ENCODE data around the gene ARHGAP15. TPM values are rescaled to one million over a fixed set of nuclear protein-coding genes. Genes with fewer than 3 reads are reported as not detected.

The ARHGAP15 gene
- total and polyA plus RNA-seq, 10 donors = 55.8 to 219 (median 130) TPM

GRCh38 chr2:143225931-143226330 lies 96.7 kb downstream of the ARHGAP15 start:
- intact Hi-C loops (cut with DNase I; ENCODE audit: low total_unique reads) = no loop called here

GRCh38 chr2:143226714-143227541 lies 97.7 kb downstream of the ARHGAP15 start:
- Histone ChIP-seq H3K36me3 (peaks cover 0 to 54% (median 9%) of the 10 kb centered on the region in 6 donors), H3K27me3 (replicated peaks in 1 of 7) (no peaks in the 10 kb centered on the region), H3K4me1 (peaks cover 0 to 23% (median 0%) of the 10 kb centered on the region in 6 donors), H3K27ac (no peak overlapping the region), H3K4me3 (no peak overlapping the region), H3K9me3 (peaks cover under 1 to 7% (median 4%) of the 10 kb centered on the region in 8 donors)
- no peak for TF ChIP-seq CTCF (IDR thresholded peaks at IDR 0.05 in 8 of 11, conservative IDR thresholded peaks at IDR 0.05 in 3 of 11)
- TF ChIP-seq POLR2AphosphoS5 (IDR thresholded peaks at IDR 0.05) = no peak
- TF ChIP-seq POLR2A (IDR thresholded peaks at IDR 0.05) = no peak
- DNase-seq = no peak
- 90 to 93% (median 91%) methylated on average over 5 of the region's 5 CpGs for WGBS, 5 donors
- intact Hi-C loops (cut with DNase I; ENCODE audit: low total_unique reads) = no loop called here

More at GRCh38 chr2:143225931-143226330, 96.7 kb downstream of the ARHGAP15 start:
- H3K27me3 ChIP-seq (replicated peaks in 1 of 7) = no peaks in the 10 kb centered on the region
- H3K27ac ChIP-seq = no peak overlapping the region
- peaks cover 0 to 45% (median 6%) of the 10 kb centered on the region in 6 donors for H3K36me3 ChIP-seq
- H3K9me3 ChIP-seq = no peaks in the 10 kb centered on the region
- WGBS, 5 donors = 78 to 91% (median 85%) methylated on average over 4 of the region's 4 CpGs
- H3K4me1 ChIP-seq = peaks cover 0 to 26% (median 0%) of the 10 kb centered on the region in 6 donors
- DNase-seq = no peak
- no peak overlapping the region for H3K4me3 ChIP-seq
- TF ChIP-seq POLR2AphosphoS5 (IDR thresholded peaks at IDR 0.05) = no peak

- intact Hi-C loops (cut with DNase I; ENCODE audit: low total_unique reads) = no loop called here
- no peak overlapping the region for H3K4me3 ChIP-seq
- no peaks in the 10 kb centered on the region for H3K27me3 ChIP-seq (replicated peaks in 1 of 7)
- no peak for DNase-seq
- peaks cover 2 to 31% (median 27%) of the 10 kb centered on the region in 8 donors for H3K9me3 ChIP-seq
- H3K27ac ChIP-seq = no peak overlapping the region
- WGBS, 5 donors = 78 to 88% (median 84%) methylated on average over 5 of the region's 5 CpGs
- no peak for TF ChIP-seq CTCF (IDR thresholded peaks at IDR 0.05 in 8 of 11, conservative IDR thresholded peaks at IDR 0.05 in 3 of 11)
- no peak for TF ChIP-seq POLR2AphosphoS5 (IDR thresholded peaks at IDR 0.05)
- TF ChIP-seq POLR2A (IDR thresholded peaks at IDR 0.05) = no peak
- peaks cover 0 to 9% (median 0%) of the 10 kb centered on the region in 6 donors for H3K4me1 ChIP-seq
- H3K36me3 ChIP-seq = peaks cover 0 to 69% (median 23%) of the 10 kb centered on the region in 6 donors
These were observed 100.2 kb downstream of the ARHGAP15 start for GRCh38 chr2:143229411-143229810.

GRCh38 chr2:143229952-143230351 lies 100.7 kb downstream of the ARHGAP15 start:
- TF ChIP-seq POLR2A (IDR thresholded peaks at IDR 0.05) (no peak), CTCF (IDR thresholded peaks at IDR 0.05 in 8 of 11, conservative IDR thresholded peaks at IDR 0.05 in 3 of 11) (no peak), POLR2AphosphoS5 (IDR thresholded peaks at IDR 0.05) (no peak)
- no peak overlapping the region for H3K4me3 ChIP-seq
- no peak overlapping the region for H3K27ac ChIP-seq
- no peaks in the 10 kb centered on the region for H3K27me3 ChIP-seq (replicated peaks in 1 of 7)
- intact Hi-C loops (cut with DNase I; ENCODE audit: low total_unique reads) = no loop called here
- peaks cover 0 to 9% (median 0%) of the 10 kb centered on the region in 6 donors for H3K4me1 ChIP-seq
- 70 to 84% (median 75%) methylated on average over 2 of the region's 2 CpGs for WGBS, 5 donors
- H3K9me3 ChIP-seq = peaks cover 2 to 36% (median 31%) of the 10 kb centered on the region in 8 donors
- no peak for DNase-seq
- H3K36me3 ChIP-seq = peaks cover 0 to 69% (median 23%) of the 10 kb centered on the region in 6 donors

All from spleen (tissue), 11 donors.